ENCODE results near the gene AGAP2.
"Not testable (repeated sequence)": the region's sequence is repeated elsewhere in the genome, so short reads cannot be mapped to it uniquely, and the experiment has no call there.

Gene AGAP2

DNA sequence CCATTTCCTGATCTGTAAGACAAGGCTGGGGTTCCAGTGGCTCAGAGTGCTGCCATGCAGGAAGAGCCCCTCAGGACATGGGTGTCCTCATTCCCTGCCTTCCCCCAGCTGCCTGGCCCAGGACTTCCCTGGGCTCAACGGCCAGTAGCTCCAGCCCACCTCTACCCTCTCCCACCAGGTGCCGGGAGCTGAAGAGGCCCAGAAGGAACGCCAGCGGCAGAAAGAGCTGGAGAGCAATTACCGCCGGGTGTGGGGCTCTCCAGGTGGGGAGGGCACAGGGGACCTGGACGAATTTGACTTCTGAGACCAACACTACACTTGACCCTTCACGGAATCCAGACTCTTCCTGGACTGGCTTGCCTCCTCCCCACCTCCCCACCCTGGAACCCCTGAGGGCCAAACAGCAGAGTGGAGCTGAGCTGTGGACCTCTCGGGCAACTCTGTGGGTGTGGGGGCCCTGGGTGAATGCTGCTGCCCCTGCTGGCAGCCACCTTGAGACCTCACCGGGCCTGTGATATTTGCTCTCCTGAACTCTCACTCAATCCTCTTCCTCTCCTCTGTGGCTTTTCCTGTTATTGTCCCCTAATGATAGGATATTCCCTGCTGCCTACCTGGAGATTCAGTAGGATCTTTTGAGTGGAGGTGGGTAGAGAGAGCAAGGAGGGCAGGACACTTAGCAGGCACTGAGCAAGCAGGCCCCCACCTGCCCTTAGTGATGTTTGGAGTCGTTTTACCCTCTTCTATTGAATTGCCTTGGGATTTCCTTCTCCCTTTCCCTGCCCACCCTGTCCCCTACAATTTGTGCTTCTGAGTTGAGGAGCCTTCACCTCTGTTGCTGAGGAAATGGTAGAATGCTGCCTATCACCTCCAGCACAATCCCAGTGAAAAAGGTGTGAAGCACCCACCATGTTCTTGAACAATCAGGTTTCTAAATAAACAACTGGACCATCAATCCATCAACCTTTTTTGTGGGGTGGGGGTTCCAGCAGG is 17.6 kb downstream of the AGAP2 start:
- no peak for DNase-seq

DNA sequence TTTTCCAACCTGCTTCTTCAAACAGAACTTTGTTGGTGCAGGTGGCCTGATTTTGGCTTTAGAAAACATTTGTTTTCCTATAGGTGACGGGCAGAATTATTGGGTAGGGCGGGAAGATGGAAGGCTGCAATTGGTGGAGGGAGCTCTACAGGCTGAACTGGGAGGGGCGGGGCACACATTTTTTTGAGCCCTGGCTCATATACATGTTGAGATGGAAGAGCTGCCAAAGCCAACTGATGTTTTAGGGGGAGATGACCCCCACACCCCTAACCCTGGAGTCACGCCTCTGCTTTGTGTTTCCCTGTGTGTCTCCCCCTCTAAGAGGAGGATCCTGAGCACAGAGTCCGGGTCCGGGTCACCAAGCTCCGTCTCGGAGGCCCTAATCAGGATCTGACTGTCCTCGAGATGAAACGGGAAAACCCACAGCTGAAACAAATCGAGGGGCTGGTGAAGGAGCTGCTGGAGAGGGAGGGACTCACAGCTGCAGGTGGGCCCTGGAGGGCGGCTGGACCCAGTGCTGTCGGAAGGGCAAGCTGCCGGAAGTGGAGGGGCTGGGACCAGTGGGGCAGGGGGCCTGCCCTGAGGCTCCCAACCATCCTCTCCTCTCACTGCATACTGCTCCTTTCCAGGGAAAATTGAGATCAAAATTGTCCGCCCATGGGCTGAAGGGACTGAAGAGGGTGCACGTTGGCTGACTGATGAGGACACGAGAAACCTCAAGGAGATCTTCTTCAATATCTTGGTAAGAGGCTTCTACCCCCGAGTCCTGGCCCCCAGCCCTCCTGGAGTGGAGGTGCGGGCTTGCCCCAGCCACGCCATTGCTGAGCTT is 18.6 kb downstream of the AGAP2 start:
- no peak for DNase-seq

DNA sequence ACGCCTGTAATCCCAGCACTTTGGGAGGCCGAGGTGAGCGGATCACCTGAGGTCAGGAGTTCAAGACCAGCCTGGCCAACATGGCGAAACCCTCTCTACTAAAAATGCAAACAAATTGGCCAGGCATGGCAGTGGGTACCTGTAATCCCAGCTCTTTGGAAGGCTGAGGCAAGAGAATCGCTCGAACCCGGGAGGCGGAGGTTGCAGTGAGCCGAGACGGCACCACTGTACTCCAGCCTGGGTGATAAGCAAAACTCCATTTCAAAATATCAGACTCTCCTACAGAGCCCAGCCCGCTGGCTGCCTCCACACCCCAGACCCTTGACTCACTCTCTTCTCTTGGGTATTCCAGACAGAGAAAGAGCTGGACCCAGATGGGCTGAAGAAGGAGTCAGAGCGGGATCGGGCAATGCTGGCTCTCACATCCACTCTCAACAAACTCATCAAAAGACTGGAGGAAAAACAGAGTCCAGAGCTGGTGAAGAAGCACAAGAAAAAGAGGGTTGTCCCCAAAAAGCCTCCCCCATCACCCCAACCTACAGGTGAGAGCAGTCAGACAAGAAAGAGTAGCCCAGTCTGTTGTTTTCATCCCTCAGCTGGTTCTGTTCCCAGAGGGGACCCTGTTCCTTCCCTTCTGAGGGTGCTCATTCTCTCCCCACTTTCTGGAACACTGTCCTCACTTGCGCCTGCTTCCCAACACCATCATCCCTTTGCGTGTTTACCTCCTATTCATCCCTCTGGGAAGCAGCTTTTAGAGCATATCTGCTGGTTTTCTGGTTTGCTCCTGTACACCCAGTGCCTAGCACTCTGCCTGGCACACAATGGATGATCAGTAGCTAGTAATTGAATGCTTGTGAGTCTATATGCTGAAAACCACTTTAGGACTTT is 19.7 kb downstream of the AGAP2 start:
- no peak for DNase-seq

DNA sequence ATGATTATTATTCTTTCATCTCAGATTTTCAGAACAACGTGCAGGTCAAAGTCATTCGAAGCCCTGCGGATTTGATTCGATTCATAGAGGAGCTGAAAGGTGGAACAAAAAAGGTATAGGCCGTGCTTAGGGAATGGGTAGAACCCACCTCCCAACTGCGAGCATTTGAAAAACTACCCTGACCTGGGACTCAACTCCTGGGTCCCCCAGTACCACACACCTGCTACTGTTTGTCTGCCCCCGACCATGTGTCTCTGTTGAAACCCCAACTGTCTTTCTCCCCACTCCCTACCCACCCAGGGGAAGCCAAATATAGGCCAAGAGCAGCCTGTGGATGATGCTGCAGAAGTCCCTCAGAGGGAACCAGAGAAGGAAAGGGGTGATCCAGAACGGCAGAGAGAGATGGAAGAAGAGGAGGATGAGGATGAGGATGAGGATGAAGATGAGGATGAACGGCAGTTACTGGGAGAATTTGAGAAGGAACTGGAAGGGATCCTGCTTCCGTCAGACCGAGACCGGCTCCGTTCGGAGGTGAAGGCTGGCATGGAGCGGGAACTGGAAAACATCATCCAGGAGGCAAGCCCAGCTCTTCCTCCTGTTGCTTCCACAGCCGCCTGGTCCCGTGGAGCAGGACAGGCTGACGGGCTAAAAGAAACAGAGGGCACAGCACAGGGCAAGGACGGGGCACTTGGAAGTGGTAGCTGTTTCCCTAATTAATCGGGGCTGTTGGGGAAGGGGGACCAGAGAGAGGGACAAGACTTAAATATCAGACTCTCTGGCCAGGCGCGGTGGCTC is 20.5 kb downstream of the AGAP2 start:
- DNase-seq, result no peak

- DNase-seq, result no peak
Measured at GRCh38 chr12:57717131-57717530, 21.4 kb downstream of the AGAP2 start.

- no peak for DNase-seq
Measured at GRCh38 chr12:57716305-57716704, 22.2 kb downstream of the AGAP2 start.

DNA sequence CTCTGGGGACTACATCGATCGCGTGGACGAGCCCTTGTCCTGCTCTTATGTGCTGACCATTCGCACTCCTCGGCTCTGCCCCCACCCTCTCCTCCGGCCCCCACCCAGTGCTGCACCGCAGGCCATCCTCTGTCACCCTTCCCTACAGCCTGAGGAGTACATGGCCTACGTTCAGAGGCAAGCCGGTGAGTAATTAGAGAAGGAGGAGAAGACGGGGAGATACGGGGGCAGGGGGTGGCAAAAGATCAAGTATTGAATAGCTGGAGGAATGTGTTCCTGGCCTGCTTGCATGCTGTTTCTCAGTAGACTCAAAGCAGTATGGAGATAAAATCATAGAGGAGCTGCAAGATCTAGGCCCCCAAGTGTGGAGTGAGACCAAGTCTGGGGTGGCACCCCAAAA is 22.8 kb downstream of the AGAP2 start:
- no peak for DNase-seq

- not testable (repeated sequence) for DNase-seq
Measured at GRCh38 chr12:57715036-57715748, 23.4 kb downstream of the AGAP2 start.

GRCh38 chr12:57713209-57713608 is 25.3 kb downstream of the AGAP2 start:
- no peak for DNase-seq

DNA sequence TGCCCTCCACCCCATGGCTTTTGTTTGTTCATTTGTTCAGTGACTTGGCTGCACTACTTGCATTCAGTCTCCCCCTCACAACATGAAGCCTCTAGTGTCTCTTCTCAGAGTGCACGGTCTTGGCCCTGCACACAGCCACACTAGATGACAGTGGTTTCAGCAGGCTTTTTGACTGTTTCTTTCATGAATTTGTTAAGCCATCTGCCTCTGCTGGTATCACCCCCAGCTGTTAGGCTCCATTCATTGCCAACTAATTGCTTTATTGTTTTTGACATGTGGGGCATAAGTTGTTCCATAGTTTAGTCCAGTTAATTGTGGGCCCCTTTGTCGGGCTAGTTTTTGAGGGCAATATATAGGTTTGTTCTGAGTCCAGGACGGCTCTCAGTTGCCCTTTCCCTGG is 25.8 kb downstream of the AGAP2 start:
- DNase-seq, result no peak

- no peak for DNase-seq
Measured at GRCh38 chr12:57708296-57708695, 30.2 kb downstream of the AGAP2 start.

DNA sequence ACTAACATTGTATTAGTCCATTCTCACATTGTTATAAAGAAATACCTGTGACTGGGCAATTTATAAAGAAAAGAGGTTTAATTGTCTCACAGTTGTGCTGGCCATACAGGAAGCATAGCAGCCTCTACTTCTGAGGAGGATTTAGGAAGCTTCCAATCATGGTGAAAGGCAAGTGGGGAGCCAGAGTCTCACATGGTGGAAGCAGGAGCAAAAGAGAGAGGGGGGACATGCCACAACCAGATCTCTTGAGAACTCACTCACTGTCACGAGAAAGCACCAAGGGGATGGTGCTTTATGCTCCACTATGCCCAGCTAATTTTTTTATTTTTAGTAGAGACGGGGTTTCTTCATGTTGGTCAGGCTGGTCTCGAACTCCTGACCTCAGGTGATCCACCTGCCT is 31.3 kb downstream of the AGAP2 start:
- DNase-seq, result no peak

- DNase-seq, result no peak
Measured at GRCh38 chr12:57700317-57700716, 38.2 kb downstream of the AGAP2 start.

DNA sequence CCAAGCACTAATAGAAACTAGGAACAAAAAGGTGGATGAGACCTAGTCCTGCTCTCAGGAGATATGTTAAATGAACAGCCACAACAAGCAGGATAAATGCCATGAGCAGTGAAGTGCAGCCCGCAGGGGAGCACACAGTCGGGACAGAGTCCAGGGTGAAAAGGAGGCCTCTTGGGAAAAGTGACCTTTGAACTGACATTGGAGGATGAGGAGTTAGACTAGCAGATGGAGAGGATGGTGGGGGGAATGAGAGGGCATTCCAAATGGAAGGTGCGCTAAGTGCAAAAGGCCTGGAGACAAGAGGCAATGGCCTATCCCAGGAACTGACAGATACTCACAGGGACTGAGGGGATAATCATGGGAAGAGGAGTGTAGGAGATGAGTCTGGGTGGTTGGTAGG is 40.1 kb downstream of the AGAP2 start:
- no peak for DNase-seq

DNA sequence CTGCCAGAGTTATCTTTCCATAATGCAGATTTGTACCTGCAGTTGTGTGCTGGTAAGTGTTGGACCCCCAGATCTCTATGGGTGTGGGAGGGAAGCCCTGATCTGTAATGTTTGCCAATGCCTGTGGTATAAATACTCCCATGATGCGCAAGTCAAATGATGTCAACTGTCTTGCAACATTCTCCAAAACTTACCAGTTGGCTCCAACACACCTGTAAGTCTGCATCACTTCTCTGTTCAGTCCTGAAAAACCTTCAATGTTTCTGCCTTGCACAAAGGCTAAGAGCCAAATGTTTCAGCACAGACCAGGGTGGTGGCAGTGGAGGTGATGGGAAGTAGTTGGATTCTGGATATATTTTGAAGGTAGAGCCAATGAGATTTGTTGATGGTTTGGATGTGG is 41.5 kb downstream of the AGAP2 start:
- no peak for DNase-seq

DNA sequence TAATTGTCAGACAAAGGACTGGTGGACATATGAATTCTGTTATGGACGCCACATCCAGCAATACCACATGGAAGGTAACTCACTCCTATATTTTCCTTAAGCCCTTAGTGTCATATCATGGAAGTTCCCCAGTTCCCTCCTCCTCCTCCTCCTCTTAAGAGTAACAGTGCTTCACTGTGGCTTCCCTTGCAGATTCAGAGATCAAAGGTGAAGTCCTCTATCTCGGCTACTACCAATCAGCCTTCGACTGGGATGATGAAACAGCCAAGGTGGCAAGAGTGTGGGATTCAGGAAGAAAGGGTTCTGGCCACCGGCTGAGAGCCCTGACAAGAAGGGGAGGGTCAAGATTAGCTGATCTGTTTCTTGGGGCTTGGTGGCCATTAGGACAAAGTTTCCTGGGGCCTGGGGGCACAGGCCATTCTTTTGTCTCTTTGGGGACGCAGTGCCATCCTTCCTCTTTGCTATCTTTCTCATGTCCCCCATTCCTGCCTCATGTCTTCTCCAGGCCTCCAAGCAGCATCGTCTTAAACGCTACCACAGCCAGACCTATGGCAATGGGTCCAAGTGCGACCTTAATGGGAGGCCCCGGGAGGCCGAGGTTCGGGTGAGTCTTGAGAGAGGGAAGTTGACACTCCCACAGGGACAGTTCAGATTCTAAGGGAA is 42.6 kb downstream of the AGAP2 start:
- DNase-seq, result no peak

DNA sequence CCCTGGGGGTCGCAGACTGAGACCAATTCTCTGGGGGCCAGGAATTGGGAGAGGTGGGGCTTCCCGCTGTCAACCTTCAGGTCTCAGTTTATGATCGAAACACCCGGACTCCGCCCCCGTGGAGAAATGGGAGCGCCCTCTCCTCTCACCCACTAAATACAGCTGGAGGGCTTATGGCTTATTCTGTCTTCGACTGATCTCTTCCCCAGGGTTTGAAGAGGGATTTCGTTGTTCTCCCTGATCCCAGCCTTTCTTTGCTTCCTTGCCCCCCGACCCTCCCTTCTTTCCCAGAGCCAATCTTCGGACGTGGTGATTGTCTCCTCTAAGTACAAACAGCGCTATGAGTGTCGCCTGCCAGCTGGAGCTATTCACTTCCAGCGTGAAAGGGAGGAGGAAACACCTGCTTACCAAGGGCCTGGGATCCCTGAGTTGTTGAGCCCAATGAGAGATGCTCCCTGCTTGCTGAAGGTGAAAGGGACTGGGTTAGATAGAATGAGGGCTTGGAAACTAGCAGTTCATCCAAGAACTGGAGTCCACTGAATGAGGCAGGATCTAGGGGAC is 44.0 kb downstream of the AGAP2 start:
- no peak for DNase-seq

GRCh38 chr12:57693659-57694458 is 44.7 kb downstream of the AGAP2 start, which contains the start of gene OS9:
Gene OS9 (plus strand): TSS chr12:57694132. CDS start chr12:57694162, 30 bp downstream.
- peak; percentile 99 for DNase-seq

DNA sequence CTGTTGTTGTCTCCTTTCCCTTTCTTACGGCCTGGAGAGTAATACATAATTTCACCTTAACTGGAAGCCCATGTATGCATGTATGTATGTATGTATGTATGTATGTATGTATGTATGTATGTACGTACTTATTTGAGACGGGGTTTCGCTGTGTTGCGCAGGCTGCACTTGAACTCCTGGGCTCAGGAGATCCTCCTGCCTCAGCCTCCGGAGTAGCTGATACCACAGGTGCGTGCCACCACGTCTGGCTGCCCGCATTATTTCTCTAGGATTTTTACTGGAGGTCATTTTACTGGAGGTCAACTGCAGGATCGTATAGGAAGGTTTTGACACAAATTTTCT is 45.3 kb downstream of the AGAP2 start:
- DNase-seq, result no peak
